Endothelial cell of umbilical vein (primary cell): Measurements from ENCODE around the gene MLLT11. TPM values are rescaled to one million over a fixed set of nuclear protein-coding genes. Genes with fewer than 3 reads are reported as not detected.

Experiments used
- BruUV-seq: library from RNA; stranded (reverse); fragments of 400-500 nt; replicated peaks from 2 replicates; lab custom pipeline; 2021; lab: Mats Ljungman, UMichigan
- CTCF ChIA-PET: fragments of 300-600, 350-600 bp; sonication (Branson Sonifier 250); formaldehyde crosslinking; loops from one replicate; lab custom pipeline; 2021; ENCODE audit warnings: antibody characterized with exemption, inconsistent platforms; lab: Charles Lee
- POLR2A ChIA-PET: fragments of 300-600, 350-600 bp; sonication (Branson Sonifier 250); formaldehyde crosslinking; loops from one replicate; lab custom pipeline; 2021; ENCODE audit warnings: antibody characterized with exemption, inconsistent platforms; lab: Charles Lee
- DNase-seq: peaks from one replicate; pipeline ENCODE4 v3.0.0-alpha.2; 2011; ENCODE audit warnings: low read depth, low spot score
- FAIRE-seq: peaks from 2 replicates; lab custom pipeline; 2011; peaks lifted over from hg19 to GRCh38; lab: Jason Lieb, UNC
- H2AFZ ChIP-seq: 2 replicates; pipeline ENCODE4 v1.6.0; 2012; ENCODE audit warnings: low read depth, low read length, control low read depth, inconsistent platforms
- H3K27ac ChIP-seq: 2 replicates; pipeline ENCODE4 v1.5.1; 2011; ENCODE audit warnings: low read depth, mild to moderate bottlenecking, control low read depth, low read length, moderate library complexity; ENCODE audit not compliant: insufficient read depth
- H3K27me3 ChIP-seq, 2 experiments: 2 replicates each; pipeline versions ENCODE4 v1.6.0 to v1.6.1; 2011; ENCODE audit warnings: low read length in 2 of 2, mixed read lengths in 1 of 2; ENCODE audit not compliant: control insufficient read depth in 2 of 2, insufficient read depth in 2 of 2
- H3K36me3 ChIP-seq, 2 experiments: 2 replicates in 1 of 2; 3 replicates in 1 of 2; pipeline ENCODE4 v1.5.1; 2011; ENCODE audit warnings: low read length in 2 of 2, mild to moderate bottlenecking in 1 of 2, moderate library complexity in 1 of 2; ENCODE audit not compliant: control insufficient read depth in 2 of 2, insufficient read depth in 2 of 2; ENCODE audit errors: extremely low read depth in 1 of 2
- H3K4me1 ChIP-seq: 3 replicates; pipeline ENCODE4 v1.5.1; 2011; ENCODE audit warnings: mild to moderate bottlenecking, low read length; ENCODE audit not compliant: control insufficient read depth, insufficient read depth; ENCODE audit errors: extremely low read depth
- H3K4me2 ChIP-seq: 2 replicates; pipeline ENCODE4 v1.6.1; 2011; ENCODE audit warnings: low read length, control low read depth, mixed read lengths; ENCODE audit not compliant: insufficient read depth
- H3K4me3 ChIP-seq, 3 experiments: fragments of 200-600 bp in 1 of 3; sonication (generic), shearing (Covaris generic) in 1 of 3; replicated peaks in 1 of 3; 2 replicates each; pipeline ENCODE4 v1.5.1; 2011 to 2016; ENCODE audit warnings: control low read depth in 3 of 3, low read length in 3 of 3, mild to moderate bottlenecking in 2 of 3, inconsistent platforms in 1 of 3, low read depth in 1 of 3, moderate library complexity in 1 of 3; ENCODE audit not compliant: insufficient read depth in 1 of 3
- H3K79me2 ChIP-seq: 2 replicates; pipeline ENCODE4 v1.6.0; 2012; ENCODE audit warnings: low read length, inconsistent platforms; ENCODE audit not compliant: control insufficient read depth, insufficient read depth
- H3K9ac ChIP-seq: replicated peaks from 2 replicates; pipeline ENCODE3; 2011; ENCODE audit warnings: low read length, control low read depth; ENCODE audit not compliant: insufficient read depth; ENCODE audit errors: extremely low read depth
- H3K9me1 ChIP-seq: replicated peaks from 3 replicates; pipeline ENCODE4 v1.6.0; 2011; ENCODE audit warnings: mild to moderate bottlenecking, low read length; ENCODE audit not compliant: control insufficient read depth, insufficient read depth; ENCODE audit errors: extremely low read depth
- H3K9me3 ChIP-seq: replicated peaks from 2 replicates; pipeline ENCODE4 v1.5.1; 2012; ENCODE audit warnings: low read length, inconsistent platforms; ENCODE audit not compliant: control insufficient read depth, insufficient read depth
- H4K20me1 ChIP-seq: replicated peaks from 2 replicates; pipeline ENCODE3; 2011; ENCODE audit warnings: mild to moderate bottlenecking, low read length; ENCODE audit not compliant: control insufficient read depth, insufficient read depth; ENCODE audit errors: extremely low read depth
- EZH2 ChIP-seq: IDR thresholded peaks from 2 replicates; pipeline ENCODE4 v1.6.1; 2012; ENCODE audit warnings: borderline replicate concordance, low read depth, mild to moderate bottlenecking, moderate library complexity, low read length, inconsistent platforms; ENCODE audit not compliant: severe bottlenecking
- FOS ChIP-seq: IDR thresholded peaks from 2 replicates; pipeline ENCODE4 v1.6.1; 2011; ENCODE audit warnings: mild to moderate bottlenecking, low read length, moderate library complexity, borderline replicate concordance; ENCODE audit not compliant: insufficient read depth
- GATA2 ChIP-seq: IDR thresholded peaks from 2 replicates; pipeline ENCODE4 v1.7.0; 2011; ENCODE audit warnings: low read depth, mild to moderate bottlenecking, moderate library complexity, mixed read lengths, low read length; ENCODE audit not compliant: insufficient read length, insufficient read depth
- JUN ChIP-seq: IDR thresholded peaks from 2 replicates; pipeline ENCODE4 v1.6.1; 2011; ENCODE audit warnings: borderline replicate concordance, low read depth; ENCODE audit not compliant: insufficient read length, insufficient read depth
- MAX ChIP-seq: IDR thresholded peaks from 2 replicates; pipeline ENCODE4 v1.6.1; 2011; ENCODE audit not compliant: insufficient read depth, insufficient read length
- MYC ChIP-seq: IDR thresholded peaks from one replicate; pipeline ENCODE4 v1.6.1; 2011; ENCODE audit warnings: mild to moderate bottlenecking, low read depth, low read length
- POLR2A ChIP-seq: IDR thresholded peaks from 2 replicates; pipeline ENCODE4 v1.6.1; 2012; ENCODE audit warnings: low read depth, mild to moderate bottlenecking, control low read depth, low read length
- POLR2AphosphoS5 ChIP-seq: IDR thresholded peaks from 2 replicates; pipeline ENCODE4 v1.6.1; 2012; ENCODE audit warnings: low read depth, mild to moderate bottlenecking, control low read depth, low read length, moderate library complexity; ENCODE audit not compliant: insufficient read depth
- dilution Hi-C: fragments of 300-500 bp; cut with MboI; formaldehyde crosslinking; loops from one replicate; pipeline ENCODE4 v1.15.0; 2019; ENCODE audit warnings: low sequenced_read_pairs; ENCODE audit not compliant: extremely low pct_ligation_motif_present
- intact Hi-C: fragments of 100-400 bp; cut with micrococcal nuclease; formaldehyde crosslinking; loops from one replicate; pipeline ENCODE4 v1.10.0; 2022
- polyA plus RNA-seq, 4 experiments: library from polyadenylated mRNA; depleted of rRNA in 3 of 4; stranded (reverse) in 3 of 4; unstranded in 1 of 4; fragments of >200 nt; gene quantifications; 2 replicates each; pipeline versions ENCODE4 v1.2.1 to v1.2.3, GENCODE V29; 2011 to 2012; ENCODE audit warnings: missing spikeins in 1 of 4
- total RNA-seq: library from RNA; stranded (reverse); gene quantifications from 2 replicates; pipeline ENCODE4 v1.2.3, GENCODE V29; 2021
- TF ChIP-seq, protein P1 (sequence below), 2 donors: IDR thresholded peaks; 1 replicate in 1 of 2; 2 replicates in 1 of 2; pipeline ENCODE4 v1.5.1; 2011; ENCODE audit warnings: low read length in 2 of 2, mild to moderate bottlenecking in 2 of 2, moderate library complexity in 2 of 2, control low read depth in 1 of 2, inconsistent platforms in 1 of 2, low read depth in 1 of 2; ENCODE audit not compliant: insufficient read depth in 1 of 2; ENCODE audit errors: extremely low read depth in 1 of 2

MLLT11 gene
- total and polyA plus RNA-seq, 2 donors (not counting 3 experiments of a cell fraction or from before 2014, with no cell fraction given), result 25.2 to 26.5 TPM

DNA sequence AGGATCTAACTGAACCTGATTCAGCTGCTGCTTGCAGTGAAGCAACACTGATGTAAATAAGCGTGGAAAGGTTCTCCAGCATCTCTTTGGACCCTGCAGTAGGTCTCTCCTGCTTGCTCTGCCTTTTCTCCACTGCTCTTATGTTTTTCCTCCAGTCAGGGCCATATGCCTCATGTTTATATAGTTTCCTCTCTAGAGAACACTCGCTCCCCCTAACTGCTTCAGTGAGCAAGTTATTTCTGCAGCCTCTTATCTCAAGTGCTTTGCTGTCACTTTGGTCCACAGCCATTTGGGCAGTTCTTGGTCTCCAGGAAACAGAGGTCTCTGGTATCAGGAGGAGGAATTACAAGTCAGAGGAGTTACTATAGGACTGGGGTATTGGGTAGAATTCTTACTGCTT lies 46.7 kb upstream of the MLLT11 start:
- intact Hi-C loops, result no loop called here
- FAIRE-seq (no peak), DNase-seq (peak; percentile 13)
- Histone ChIP-seq H3K9ac (no peak overlapping the region), H3K79me2 (no peaks in the 10 kb centered on the region), H3K4me2 (no peak overlapping the region), H3K4me1 (peaks cover 7% of the 10 kb centered on the region), H3K9me1 (no peaks in the 10 kb centered on the region), H3K27me3 (no peaks in the 10 kb centered on the region), H2AFZ (no peak overlapping the region), H3K4me3 (no peak overlapping the region), H3K9me3 (no peaks in the 10 kb centered on the region), H4K20me1 (no peaks in the 10 kb centered on the region), H3K36me3 (no peaks in the 10 kb centered on the region), H3K27ac (no peak overlapping the region)
- TF ChIP-seq POLR2AphosphoS5, result no peak
- no peak for TF ChIP-seq POLR2A
- TF ChIP-seq EZH2, result no peak
- TF ChIP-seq GATA2, result no peak
- BruUV-seq, result no TSS peak
- dilution Hi-C loops, result no loop called here
- ChIA-PET POLR2A (no interaction called here), CTCF (interaction anchor here (0.7 kb wide), 1 partner anchor 17 kb away, joined by 3 read pairs; no protein-coding TSS in a partner anchor)

DNA sequence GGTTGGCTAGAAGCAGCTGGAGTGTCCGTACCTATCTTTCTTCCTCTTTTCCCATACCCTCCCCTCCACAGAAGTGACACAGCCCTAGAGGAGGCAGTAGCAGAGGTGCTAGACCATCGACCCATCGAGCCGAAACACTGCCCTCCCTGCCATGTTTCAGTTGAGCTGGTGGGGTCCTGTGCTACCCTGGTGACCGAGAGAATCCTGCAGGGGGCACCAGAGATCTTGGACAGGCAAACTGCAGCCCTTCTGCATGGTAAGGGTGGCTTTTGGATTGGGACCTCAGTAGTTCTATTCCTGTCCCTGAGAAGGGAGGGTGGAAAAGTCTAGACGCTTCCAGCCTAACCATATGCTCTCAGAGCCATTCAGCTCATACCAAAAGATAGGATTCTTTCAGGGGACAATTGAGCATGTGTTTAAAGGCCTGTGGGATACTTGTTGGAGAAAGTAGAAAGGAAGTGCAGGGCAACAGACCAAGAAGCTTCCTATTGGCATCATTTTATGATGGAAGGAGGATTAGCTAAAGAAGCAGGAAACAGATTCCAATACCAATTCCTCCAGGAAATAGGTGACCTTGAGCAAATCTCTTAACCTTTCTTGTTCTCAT lies 35.6 kb upstream of the MLLT11 start:
- Histone ChIP-seq H3K4me2 (no peak overlapping the region), H4K20me1 (no peaks in the 10 kb centered on the region), H3K9me3 (no peaks in the 10 kb centered on the region), H3K9me1 (no peaks in the 10 kb centered on the region), H3K36me3 (peaks cover 0 to 10% of the 10 kb centered on the region in 2 experiments), H3K9ac (no peak overlapping the region), H3K27ac (no peak overlapping the region), H3K4me1 (no peaks in the 10 kb centered on the region), H3K4me3 (no peak overlapping the region), H3K79me2 (no peaks in the 10 kb centered on the region), H3K27me3 (no peaks in the 10 kb centered on the region), H2AFZ (peak overlapping the region; percentile 36)
- ChIA-PET POLR2A (no interaction called here), CTCF (interaction anchor here (0.5 to 4.8 kb wide), 39 partner anchors 9 to 616 kb away, joined by 3 to 60 read pairs (median 5); partner anchors contain the start of genes BNIPL, C1orf56, CDC42SE1 and GABPB2)
- dilution Hi-C loops, result no loop called here
- BruUV-seq, result no TSS peak
- intact Hi-C loops, result loop anchor here (1.0 kb wide), 3 partner anchors 24 to 131 kb away; partner anchors contain the start of gene GABPB2
- DNase-seq, result peak; percentile 74
- FAIRE-seq, result peak; percentile 83
- TF ChIP-seq, protein P1, sequence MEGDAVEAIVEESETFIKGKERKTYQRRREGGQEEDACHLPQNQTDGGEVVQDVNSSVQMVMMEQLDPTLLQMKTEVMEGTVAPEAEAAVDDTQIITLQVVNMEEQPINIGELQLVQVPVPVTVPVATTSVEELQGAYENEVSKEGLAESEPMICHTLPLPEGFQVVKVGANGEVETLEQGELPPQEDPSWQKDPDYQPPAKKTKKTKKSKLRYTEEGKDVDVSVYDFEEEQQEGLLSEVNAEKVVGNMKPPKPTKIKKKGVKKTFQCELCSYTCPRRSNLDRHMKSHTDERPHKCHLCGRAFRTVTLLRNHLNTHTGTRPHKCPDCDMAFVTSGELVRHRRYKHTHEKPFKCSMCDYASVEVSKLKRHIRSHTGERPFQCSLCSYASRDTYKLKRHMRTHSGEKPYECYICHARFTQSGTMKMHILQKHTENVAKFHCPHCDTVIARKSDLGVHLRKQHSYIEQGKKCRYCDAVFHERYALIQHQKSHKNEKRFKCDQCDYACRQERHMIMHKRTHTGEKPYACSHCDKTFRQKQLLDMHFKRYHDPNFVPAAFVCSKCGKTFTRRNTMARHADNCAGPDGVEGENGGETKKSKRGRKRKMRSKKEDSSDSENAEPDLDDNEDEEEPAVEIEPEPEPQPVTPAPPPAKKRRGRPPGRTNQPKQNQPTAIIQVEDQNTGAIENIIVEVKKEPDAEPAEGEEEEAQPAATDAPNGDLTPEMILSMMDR (IDR thresholded peaks at IDR 0.05; ENCODE audit: extremely low read depth in 1 of 2, insufficient read depth in 1 of 2, low read depth in 1 of 2, low read length in 2 of 2), result peak; percentile 76 to 88
- TF ChIP-seq EZH2 (no peak), FOS (no peak), MAX (no peak), MYC (no peak), JUN (no peak)
